NCI-H748 (cell line): ENCODE data around the gene MYO3B.
A peak's percentile ranks its signal among the peaks of the same experiment; 100 is the strongest.
"Not testable (repeated sequence)": the region's sequence is repeated elsewhere in the genome, so short reads cannot be mapped to it uniquely, and the experiment has no call there.

Experiments used
- DNase-seq: peaks from one replicate; lab custom pipeline; 2025; ENCODE audit not compliant: unreplicated experiment; lab: John Stamatoyannopoulos, UW

Gene MYO3B

GRCh38 chr2:170596576-170596975 is 418.6 kb downstream of the MYO3B start:
- no peak for DNase-seq

DNA sequence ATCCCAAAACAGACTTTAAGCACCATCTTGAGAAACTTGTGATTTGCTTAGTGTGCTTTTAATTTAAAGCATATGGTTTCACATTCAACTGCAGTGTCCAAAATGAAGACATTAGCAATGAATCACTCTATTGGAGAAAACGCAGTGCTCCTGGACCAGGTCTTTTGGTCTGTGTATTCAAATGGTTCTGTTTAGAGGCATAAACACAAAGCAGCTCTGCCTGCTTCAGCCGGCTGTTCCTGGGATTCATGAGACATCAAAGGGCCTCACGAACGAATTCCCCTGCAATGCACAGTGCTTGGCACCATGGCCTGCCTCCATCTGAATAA is 420.1 kb downstream of the MYO3B start:
- no peak for DNase-seq

- no peak for DNase-seq
Measured at GRCh38 chr2:170601489-170601888, 423.5 kb downstream of the MYO3B start.

- no peak for DNase-seq
Measured at GRCh38 chr2:170605862-170606261, 427.9 kb downstream of the MYO3B start.

DNA sequence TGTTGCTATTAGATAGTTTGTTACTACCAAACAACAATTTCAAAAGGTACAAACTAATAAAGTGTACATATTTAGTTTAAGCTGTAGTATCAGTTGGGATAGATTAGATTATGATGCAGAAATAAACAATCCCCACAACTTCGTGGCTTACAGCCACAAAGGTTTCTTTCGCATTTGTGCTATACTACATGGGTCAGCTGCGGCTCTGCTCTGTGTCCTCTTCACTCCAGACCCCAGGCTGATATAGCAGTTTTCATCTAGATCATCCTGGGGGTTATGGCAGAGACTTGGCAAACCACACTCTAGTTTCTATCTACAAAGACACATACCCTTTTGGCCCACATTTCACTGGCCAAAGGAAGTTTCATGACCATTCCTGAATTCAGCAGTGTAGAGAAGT is 429.2 kb downstream of the MYO3B start:
- DNase-seq: no peak

GRCh38 chr2:170610615-170611014 is 432.7 kb downstream of the MYO3B start:
- no peak for DNase-seq

DNA sequence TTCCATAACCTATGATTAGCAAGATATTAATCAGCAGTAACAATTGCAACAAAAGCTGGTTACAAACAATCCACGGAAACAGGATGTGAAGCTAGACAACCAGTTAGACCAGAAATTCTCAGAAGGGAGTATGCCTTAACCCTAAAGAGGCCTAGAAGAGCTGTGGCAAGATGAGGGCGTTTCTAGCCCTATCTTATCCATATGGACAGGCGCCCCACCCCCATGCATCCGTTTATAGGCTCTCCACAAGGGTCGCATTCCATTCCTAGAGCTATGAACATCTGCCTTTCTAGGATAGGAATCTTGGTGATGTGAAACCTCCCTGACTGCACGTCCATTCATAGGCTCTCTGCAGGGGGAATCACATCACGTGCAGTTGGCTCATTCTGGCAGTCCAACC is 441.0 kb downstream of the MYO3B start:
- DNase-seq: not testable (repeated sequence)

GRCh38 chr2:170635094-170635493 is 457.1 kb downstream of the MYO3B start:
- DNase-seq: not testable (repeated sequence)

- DNase-seq: no peak
Measured at GRCh38 chr2:170639635-170640034, 461.7 kb downstream of the MYO3B start.

DNA sequence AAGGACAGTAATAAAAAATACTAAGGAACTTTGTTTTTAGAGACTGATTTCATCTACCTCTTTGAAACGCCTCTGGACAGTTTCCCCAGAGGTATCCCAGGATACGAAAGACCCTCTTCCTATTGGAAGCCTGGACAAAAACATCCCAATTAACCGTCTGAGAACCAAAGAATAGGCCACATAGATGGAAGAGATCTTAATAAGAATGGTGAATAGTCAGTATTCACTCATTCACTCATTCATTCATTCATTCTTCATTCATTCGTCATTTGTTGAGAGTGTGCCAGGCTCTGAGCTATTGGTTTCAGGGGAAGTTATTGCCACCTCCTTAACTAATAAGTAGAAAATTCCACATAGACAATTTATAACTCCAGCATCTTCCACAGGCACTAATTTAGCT is 464.0 kb downstream of the MYO3B start:
- DNase-seq: no peak

DNA sequence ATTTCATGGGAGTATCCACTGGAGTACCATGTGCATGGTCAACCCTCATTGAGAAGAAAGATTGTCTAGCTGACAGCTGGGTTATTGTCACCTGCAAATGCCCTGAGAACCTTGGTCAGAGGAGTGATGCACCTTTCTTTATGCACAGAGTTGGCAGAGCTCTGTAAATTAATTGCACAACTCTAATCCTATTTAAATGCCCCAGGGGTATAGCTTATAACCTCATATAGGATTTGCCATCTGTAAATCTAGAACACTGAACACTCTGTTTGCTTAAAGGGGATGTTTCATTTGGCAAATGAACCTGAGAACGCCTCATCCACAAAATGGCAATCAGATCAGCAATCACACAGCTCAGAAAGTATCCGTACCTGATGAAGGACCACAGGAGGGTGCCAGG is 465.4 kb downstream of the MYO3B start:
- DNase-seq: no peak

GRCh38 chr2:170647741-170648436 is 469.9 kb downstream of the MYO3B start:
- DNase-seq: no peak

DNA sequence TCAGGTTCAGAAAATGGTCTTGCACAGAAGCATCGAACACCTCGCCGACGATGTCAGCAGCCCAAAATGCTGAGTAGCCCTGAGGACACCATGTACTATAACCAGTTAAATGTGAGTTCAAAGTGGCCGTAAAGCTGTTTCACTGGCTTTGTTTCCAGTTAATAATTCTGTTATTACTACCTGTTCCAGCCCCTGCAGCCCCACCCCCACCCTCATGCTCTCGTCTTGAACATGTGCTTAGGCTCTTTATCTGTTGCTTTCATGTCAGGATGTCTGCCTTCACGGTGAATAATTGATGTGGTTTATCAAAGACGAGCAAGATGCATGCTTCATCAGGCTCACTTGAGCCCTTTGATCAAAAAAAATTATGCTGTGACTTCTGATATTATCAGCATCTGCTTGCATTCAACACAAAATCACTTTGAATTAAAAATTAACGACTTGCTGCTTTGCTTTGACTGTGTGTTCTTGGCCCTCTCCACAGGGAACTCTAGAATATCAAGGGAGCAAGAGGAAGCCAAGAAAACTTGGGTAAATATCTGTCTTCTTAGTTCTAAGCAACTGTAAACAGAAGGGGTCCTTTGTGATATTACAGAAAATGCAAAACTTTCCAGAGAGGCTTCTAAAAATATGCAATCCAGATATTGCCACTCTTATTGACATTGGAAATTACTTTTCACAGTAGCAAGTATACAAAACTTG is 473.8 kb downstream of the MYO3B start:
- DNase-seq: no peak

- DNase-seq: no peak
Measured at GRCh38 chr2:170652637-170653417, 474.9 kb downstream of the MYO3B start.

DNA sequence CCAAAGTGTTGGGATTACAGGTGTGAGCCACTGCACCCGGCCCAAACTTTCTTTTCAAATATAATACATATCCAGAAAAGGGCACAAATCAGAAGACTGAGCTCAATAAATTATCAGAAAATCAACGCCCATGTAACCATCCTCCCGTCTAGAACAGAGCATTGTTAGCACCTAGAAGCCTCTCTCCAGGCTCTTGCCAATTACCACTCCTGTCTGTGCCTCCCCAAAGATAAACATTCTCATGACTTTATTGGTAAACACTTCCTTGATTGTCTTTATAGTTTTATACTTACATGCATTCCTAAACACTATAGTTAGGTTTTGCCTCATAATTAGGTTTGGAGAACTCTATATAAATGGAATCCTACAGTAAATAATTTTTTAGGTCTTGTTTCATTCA is 478.7 kb downstream of the MYO3B start:
- no peak for DNase-seq

GRCh38 chr2:170660409-170660808 is 482.5 kb downstream of the MYO3B start:
- DNase-seq: peak; percentile 13

- no peak for DNase-seq
Measured at GRCh38 chr2:170665743-170666142, 487.8 kb downstream of the MYO3B start.

DNA sequence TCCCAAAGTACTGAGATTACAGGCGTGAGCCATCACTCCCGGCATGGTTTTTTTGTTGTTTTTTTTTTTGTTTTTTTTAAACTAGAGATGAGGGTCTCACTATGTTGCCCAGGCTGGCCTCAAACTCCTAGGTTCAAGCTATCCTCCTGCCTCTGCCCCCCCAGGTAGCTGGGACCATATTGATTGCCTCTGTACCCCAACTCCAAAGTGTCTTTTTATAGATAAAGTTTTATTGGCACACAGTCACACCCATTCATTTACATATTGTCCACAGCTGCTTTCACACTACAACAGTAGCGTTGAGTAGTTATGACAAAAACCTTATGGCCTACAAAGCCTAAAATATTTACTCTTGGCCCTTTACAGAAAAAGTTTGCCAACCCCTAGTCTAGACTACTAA is 492.0 kb downstream of the MYO3B start:
- DNase-seq: no peak

- DNase-seq: no peak
Measured at GRCh38 chr2:170670651-170671050, 492.7 kb downstream of the MYO3B start.

GRCh38 chr2:170671079-170671478 is 493.1 kb downstream of the MYO3B start:
- no peak for DNase-seq

GRCh38 chr2:170674282-170674681 is 496.3 kb downstream of the MYO3B start:
- not testable (repeated sequence) for DNase-seq

- DNase-seq: no peak
Measured at GRCh38 chr2:170675701-170676100, 497.8 kb downstream of the MYO3B start.
